Caco-2 (cell line): ENCODE results near the gene MYO18A. TPM values are rescaled to one million over a fixed set of nuclear protein-coding genes. Genes with fewer than 3 reads are reported as not detected.

Experiments used
- BruUV-seq: library from RNA; stranded (reverse); fragments of 400-500 nt; replicated peaks from 2 replicates; lab custom pipeline; 2021; lab: Mats Ljungman, UMichigan
- CTCF ChIA-PET: fragments of 300-600 bp; sonication (Branson Sonifier 250); formaldehyde crosslinking; loops from one replicate; lab custom pipeline; 2022; ENCODE audit warnings: antibody characterized with exemption; lab: Charles Lee
- POLR2A ChIA-PET: fragments of 300-600 bp; sonication (Branson Sonifier 250); formaldehyde crosslinking; loops from one replicate; lab custom pipeline; 2022; ENCODE audit warnings: antibody characterized with exemption; lab: Charles Lee
- DNase-seq, 2 experiments: peaks; one replicate each; pipeline versions ENCODE4 v3.0.0 to v3.0.0-alpha.2; 2020 to 2022
- H3K27me3 ChIP-seq: replicated peaks from 2 replicates; pipeline ENCODE4 v1.6.0; 2011; ENCODE audit warnings: low read length; ENCODE audit not compliant: control insufficient read depth, insufficient read depth
- H3K36me3 ChIP-seq: 2 replicates; pipeline ENCODE4 v1.5.1; 2011; ENCODE audit warnings: low read length; ENCODE audit not compliant: control insufficient read depth, insufficient read depth
- H3K4me1 ChIP-seq: fragments of 250-450 bp; sonication (Bioruptor Pico); 2 replicates; pipeline ENCODE4 v1.5.1; 2020; ENCODE audit warnings: mild to moderate bottlenecking
- H3K4me3 ChIP-seq: 2 replicates; pipeline ENCODE4 v1.5.1; 2011; ENCODE audit warnings: low read depth, mild to moderate bottlenecking, control low read depth, low read length
- H3K9me3 ChIP-seq: fragments of 250-450 bp; sonication (Bioruptor Pico); 2 replicates; pipeline ENCODE4 v1.5.1; 2020; ENCODE audit warnings: mild to moderate bottlenecking, moderate library complexity
- H3K27ac Mint-ChIP-seq: one replicate; pipeline ENCODE4 v1.8.0; 2022; ENCODE audit warnings: mixed read lengths; ENCODE audit not compliant: unreplicated experiment
- H3K27me3 Mint-ChIP-seq: one replicate; pipeline ENCODE4 v1.8.0; 2022; ENCODE audit warnings: mixed read lengths; ENCODE audit not compliant: insufficient read depth, unreplicated experiment
- H3K36me3 Mint-ChIP-seq: one replicate; pipeline ENCODE4 v1.8.0; 2022; ENCODE audit warnings: mild to moderate bottlenecking, mixed read lengths; ENCODE audit not compliant: insufficient read depth, unreplicated experiment
- H3K4me1 Mint-ChIP-seq: one replicate; pipeline ENCODE4 v1.8.0; 2022; ENCODE audit warnings: low read depth, mixed read lengths; ENCODE audit not compliant: unreplicated experiment
- H3K4me3 Mint-ChIP-seq: one replicate; pipeline ENCODE4 v1.8.0; 2022; ENCODE audit warnings: mild to moderate bottlenecking, moderate library complexity, mixed read lengths; ENCODE audit not compliant: unreplicated experiment
- H3K9me3 Mint-ChIP-seq: one replicate; pipeline ENCODE4 v1.8.0; 2022; ENCODE audit warnings: mixed read lengths; ENCODE audit not compliant: unreplicated experiment
- CTCF ChIP-seq, 2 experiments: fragments of 200-600 bp in 1 of 2; IDR thresholded peaks; 1 replicate in 1 of 2; 2 replicates in 1 of 2; pipeline versions ENCODE4 v1.5.1 to v1.8.0; 2011 to 2022; ENCODE audit warnings: antibody characterized with exemption in 1 of 2, control low read depth in 1 of 2, inconsistent platforms in 1 of 2, low read depth in 1 of 2, low read length in 1 of 2, mild to moderate bottlenecking in 1 of 2, moderate library complexity in 1 of 2; ENCODE audit not compliant: insufficient read depth in 1 of 2, severe bottlenecking in 1 of 2, unreplicated experiment in 1 of 2
- intact Hi-C: fragments of 100-400 bp; cut with micrococcal nuclease; formaldehyde crosslinking; loops from one replicate; pipeline ENCODE4 v1.10.0; 2022; ENCODE audit not compliant: unreplicated experiment
- total RNA-seq: library from RNA; stranded (reverse); gene quantifications from 2 replicates; pipeline ENCODE4 v1.2.3, GENCODE V29; 2022

The MYO18A gene
- total RNA-seq, 1 experiment from 2014 or later, result 47.1 TPM

- no peak overlapping the region for H3K27ac Mint-ChIP-seq
- no peaks in the 10 kb centered on the region for H3K27me3 Mint-ChIP-seq
- no peaks in the 10 kb centered on the region for H3K9me3 ChIP-seq
- H3K36me3 ChIP-seq, result peaks cover 9% of the 10 kb centered on the region
- CTCF ChIA-PET, result interaction anchor here (0.8 to 7.7 kb wide), 7 partner anchors 12 to 161 kb away, joined by 3 to 261 read pairs (median 4); partner anchors contain the start of genes MYO18A and PHF12
- H3K27me3 ChIP-seq, result no peaks in the 10 kb centered on the region
- H3K4me1 ChIP-seq, result peaks cover 7% of the 10 kb centered on the region
- H3K4me3 ChIP-seq, result no peak overlapping the region
- H3K4me1 Mint-ChIP-seq, result no peaks in the 10 kb centered on the region
- no peak for TF ChIP-seq CTCF (IDR thresholded peaks at IDR 0.05; ENCODE audit: insufficient read depth in 1 of 2, low read depth in 1 of 2, low read length in 1 of 2, severe bottlenecking in 1 of 2, unreplicated experiment in 1 of 2)
- no TSS peak for BruUV-seq
- no peaks in the 10 kb centered on the region for H3K9me3 Mint-ChIP-seq
- intact Hi-C loops, result loop anchor here (5.0 kb wide), 1 partner anchor 76 kb away; no protein-coding TSS in a partner anchor
- H3K4me3 Mint-ChIP-seq, result no peak overlapping the region
- no peak for DNase-seq
- POLR2A ChIA-PET, result no interaction called here
- H3K36me3 Mint-ChIP-seq, result peaks cover 17% of the 10 kb centered on the region
Observed at GRCh38 chr17:29112771-29113295, 67.4 kb downstream of the MYO18A start.

GRCh38 chr17:29111816-29112499, 68.2 kb downstream of the MYO18A start:
- H3K36me3 Mint-ChIP-seq, result peaks cover 18% of the 10 kb centered on the region
- H3K9me3 ChIP-seq, result no peaks in the 10 kb centered on the region
- no TSS peak for BruUV-seq
- no peak overlapping the region for H3K27ac Mint-ChIP-seq
- no peaks in the 10 kb centered on the region for H3K9me3 Mint-ChIP-seq
- peak; percentile 65 to 84 for DNase-seq
- intact Hi-C loops, result loop anchor here (1.0 to 5.0 kb wide), 2 partner anchors 75 to 147 kb away; no protein-coding TSS in a partner anchor
- peak; percentile 86 to 98 for TF ChIP-seq CTCF (IDR thresholded peaks at IDR 0.05; ENCODE audit: insufficient read depth in 1 of 2, low read depth in 1 of 2, low read length in 1 of 2, severe bottlenecking in 1 of 2, unreplicated experiment in 1 of 2)
- H3K4me1 Mint-ChIP-seq, result no peaks in the 10 kb centered on the region
- H3K27me3 Mint-ChIP-seq, result no peaks in the 10 kb centered on the region
- H3K27me3 ChIP-seq, result no peaks in the 10 kb centered on the region
- ChIA-PET CTCF (interaction anchor here (0.6 to 7.7 kb wide), 18 partner anchors 13 to 461 kb away, joined by 3 to 261 read pairs (median 4); partner anchors contain the start of gene MYO18A), POLR2A (interaction anchor here (0.9 kb wide), 1 partner anchor 147 kb away, joined by 3 read pairs; no protein-coding TSS in a partner anchor)
- H3K4me3 Mint-ChIP-seq, result no peak overlapping the region
- peaks cover 9% of the 10 kb centered on the region for H3K4me1 ChIP-seq
- H3K36me3 ChIP-seq, result peaks cover 8% of the 10 kb centered on the region
- no peak overlapping the region for H3K4me3 ChIP-seq

GRCh38 chr17:29110372-29110757, 69.8 kb downstream of the MYO18A start:
- TF ChIP-seq CTCF (IDR thresholded peaks at IDR 0.05; ENCODE audit: insufficient read depth in 1 of 2, low read depth in 1 of 2, low read length in 1 of 2, severe bottlenecking in 1 of 2, unreplicated experiment in 1 of 2), result no peak
- peaks cover 7% of the 10 kb centered on the region for H3K36me3 ChIP-seq

More at GRCh38 chr17:29110372-29110757, 69.8 kb downstream of the MYO18A start:
- H3K36me3 Mint-ChIP-seq, result peaks cover 25% of the 10 kb centered on the region
- no peaks in the 10 kb centered on the region for H3K27me3 ChIP-seq
- no TSS peak for BruUV-seq
- H3K27ac Mint-ChIP-seq, result no peak overlapping the region
- no peaks in the 10 kb centered on the region for H3K27me3 Mint-ChIP-seq
- DNase-seq, result no peak
- no peaks in the 10 kb centered on the region for H3K9me3 Mint-ChIP-seq
- CTCF ChIA-PET, result interaction anchor here (1.2 to 4.5 kb wide), 2 partner anchors 142 to 145 kb away, joined by 3 to 22 read pairs; no protein-coding TSS in a partner anchor
- intact Hi-C loops, result loop anchor here (5.0 kb wide), 1 partner anchor 73 kb away; no protein-coding TSS in a partner anchor
- no peak overlapping the region for H3K4me3 ChIP-seq
- no peaks in the 10 kb centered on the region for H3K9me3 ChIP-seq
- peaks cover 9% of the 10 kb centered on the region for H3K4me1 ChIP-seq
- POLR2A ChIA-PET, result no interaction called here
- no peak overlapping the region for H3K4me3 Mint-ChIP-seq
- no peaks in the 10 kb centered on the region for H3K4me1 Mint-ChIP-seq
